Mucosa of descending colon (tissue), 3 donors: ENCODE measurements around the gene EN2. TPM values are rescaled to one million over a fixed set of nuclear protein-coding genes. Genes with fewer than 3 reads are reported as not detected.

Source experiments
- ATAC-seq: fragments of 200-7000 bp; cut with Tn5 transposase; one replicate; pipeline ENCODE4 v1.9.1; 2020; ENCODE audit warnings: mild to moderate bottlenecking, moderate library complexity
- DNase-seq, 3 donors: peaks; one replicate each; pipeline ENCODE4 v3.0.0-alpha.2; 2020
- H3K36me3 ChIP-seq: fragments of 200-600 bp; one replicate; pipeline ENCODE4 v1.8.0; 2021; ENCODE audit warnings: low read depth, mild to moderate bottlenecking
- H3K4me1 ChIP-seq: fragments of 200-600 bp; one replicate; pipeline ENCODE4 v1.8.0; 2021; ENCODE audit warnings: low read depth, mild to moderate bottlenecking
- H3K4me3 ChIP-seq: fragments of 200-600 bp; one replicate; pipeline ENCODE4 v1.8.0; 2021; ENCODE audit warnings: mild to moderate bottlenecking
- H3K9me3 ChIP-seq: fragments of 200-600 bp; one replicate; pipeline ENCODE4 v1.8.0; 2021; ENCODE audit warnings: mild to moderate bottlenecking
- CTCF ChIP-seq: fragments of 200-600 bp; IDR thresholded peaks from one replicate; pipeline ENCODE4 v1.8.0; 2022; ENCODE audit warnings: antibody characterized with exemption, mild to moderate bottlenecking
- intact Hi-C, 2 donors: fragments of 100-400 bp; cut with DNase I in 1 of 2; cut with micrococcal nuclease in 1 of 2; formaldehyde crosslinking; loops; one replicate each; pipeline versions ENCODE4 v1.11.0 to v1.11.1; 2022; cut with DNase I, micrococcal nuclease
- total RNA-seq, 3 donors: library from RNA; stranded (reverse); fragmentation: NEBNext Ultra II Directional in 2 of 3; extraction: Animal tissue kit (Norgen Biotek cat#: 25700) in 2 of 3; gene quantifications; one replicate each; pipeline versions ENCODE4 v1.2.1 to v1.2.4, GENCODE V29; 2021 to 2023
- donor health status: DM: no; HTN: no; CAD: no; lungs with moderate emphysema.
- donor health status: DM: no; HTN: no; CAD: no.
- donor health status: DM: no; HTN: yes; CAD: no.

EN2 gene
- total RNA-seq, 3 donors from 2014 or later = not detected

GRCh38 chr7:155506854-155507337 is 49.0 kb downstream of the EN2 start:
- no peak overlapping the region for H3K4me3 ChIP-seq
- TF ChIP-seq CTCF = no peak
- H3K9me3 ChIP-seq = no peaks in the 10 kb centered on the region
- DNase-seq (no peak), ATAC-seq (no peak)
- intact Hi-C loops = no loop called here
- H3K36me3 ChIP-seq = no peaks in the 10 kb centered on the region
- peaks cover 6% of the 10 kb centered on the region for H3K4me1 ChIP-seq

- intact Hi-C loops = no loop called here
- no peaks in the 10 kb centered on the region for H3K9me3 ChIP-seq
- no peaks in the 10 kb centered on the region for H3K36me3 ChIP-seq
- no peak for TF ChIP-seq CTCF
- ATAC-seq (no peak), DNase-seq (no peak)
- H3K4me3 ChIP-seq = no peak overlapping the region
- H3K4me1 ChIP-seq = peaks cover 6% of the 10 kb centered on the region
Observed at GRCh38 chr7:155507576-155507975, 49.6 kb downstream of the EN2 start.

- Histone ChIP-seq H3K4me1 (peaks cover 6% of the 10 kb centered on the region), H3K4me3 (no peak overlapping the region), H3K36me3 (no peaks in the 10 kb centered on the region), H3K9me3 (no peaks in the 10 kb centered on the region)
- DNase-seq (no peak), ATAC-seq (no peak)
- TF ChIP-seq CTCF = no peak
- intact Hi-C loops = no loop called here
Observed at GRCh38 chr7:155508376-155509358, 50.7 kb downstream of the EN2 start.

GRCh38 chr7:155509359-155509724 is 51.4 kb downstream of the EN2 start:
- H3K9me3 ChIP-seq = no peaks in the 10 kb centered on the region
- no peak overlapping the region for H3K4me3 ChIP-seq
- no peaks in the 10 kb centered on the region for H3K36me3 ChIP-seq
- intact Hi-C loops = no loop called here
- DNase-seq (no peak), ATAC-seq (no peak)
- TF ChIP-seq CTCF = no peak
- peaks cover 6% of the 10 kb centered on the region for H3K4me1 ChIP-seq

GRCh38 chr7:155509725-155510551 is 52.0 kb downstream of the EN2 start:
- ATAC-seq (no peak), DNase-seq (no peak)
- intact Hi-C loops = no loop called here
- Histone ChIP-seq H3K4me3 (no peak overlapping the region), H3K36me3 (no peaks in the 10 kb centered on the region), H3K4me1 (peaks cover 6% of the 10 kb centered on the region), H3K9me3 (no peaks in the 10 kb centered on the region)
- no peak for TF ChIP-seq CTCF
